PC-3 (cell line): ENCODE results near the gene SARNP.

ENCODE experiments used
- EZH2 ChIP-seq: fragments of 300-600 bp; sonication (generic); IDR thresholded peaks from one replicate; pipeline ENCODE4 v1.6.1; 2017; ENCODE audit warnings: antibody characterized with exemption, mild to moderate bottlenecking, low read length; ENCODE audit not compliant: unreplicated experiment
- EZH2phosphoT487 ChIP-seq: fragments of 300-600 bp; sonication (generic); IDR thresholded peaks from 2 replicates; pipeline ENCODE4 v1.6.1; 2018; ENCODE audit warnings: mild to moderate bottlenecking, antibody characterized with exemption, low read length, borderline replicate concordance
- TF ChIP-seq, protein P1 (sequence below): fragments of 300-600 bp; sonication (generic); conservative IDR thresholded peaks from 2 replicates; pipeline ENCODE4 v1.5.1; 2017; ENCODE audit warnings: antibody characterized with exemption, low read depth, mild to moderate bottlenecking, low read length

DNA sequence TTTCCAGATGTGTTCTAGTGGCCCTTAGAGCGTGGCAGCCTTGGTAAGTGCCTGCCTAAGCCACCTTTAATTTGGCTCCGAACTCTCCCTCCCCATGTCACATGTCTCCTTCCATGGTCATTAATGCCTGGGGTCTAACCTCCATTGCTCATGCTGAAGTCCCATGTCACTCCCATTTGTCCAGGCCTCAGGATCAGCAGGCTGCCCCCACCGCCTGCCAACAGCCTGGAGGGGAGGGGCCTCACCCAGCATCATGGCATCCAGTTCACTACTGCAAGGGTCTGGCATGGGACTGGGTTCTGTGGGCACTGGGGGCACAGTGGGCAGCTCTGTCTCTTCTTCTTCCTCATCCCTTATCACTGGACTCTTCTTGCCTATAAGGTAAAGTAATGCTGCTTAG lies 20.8 kb upstream of the SARNP start:
- TF ChIP-seq, protein P1, sequence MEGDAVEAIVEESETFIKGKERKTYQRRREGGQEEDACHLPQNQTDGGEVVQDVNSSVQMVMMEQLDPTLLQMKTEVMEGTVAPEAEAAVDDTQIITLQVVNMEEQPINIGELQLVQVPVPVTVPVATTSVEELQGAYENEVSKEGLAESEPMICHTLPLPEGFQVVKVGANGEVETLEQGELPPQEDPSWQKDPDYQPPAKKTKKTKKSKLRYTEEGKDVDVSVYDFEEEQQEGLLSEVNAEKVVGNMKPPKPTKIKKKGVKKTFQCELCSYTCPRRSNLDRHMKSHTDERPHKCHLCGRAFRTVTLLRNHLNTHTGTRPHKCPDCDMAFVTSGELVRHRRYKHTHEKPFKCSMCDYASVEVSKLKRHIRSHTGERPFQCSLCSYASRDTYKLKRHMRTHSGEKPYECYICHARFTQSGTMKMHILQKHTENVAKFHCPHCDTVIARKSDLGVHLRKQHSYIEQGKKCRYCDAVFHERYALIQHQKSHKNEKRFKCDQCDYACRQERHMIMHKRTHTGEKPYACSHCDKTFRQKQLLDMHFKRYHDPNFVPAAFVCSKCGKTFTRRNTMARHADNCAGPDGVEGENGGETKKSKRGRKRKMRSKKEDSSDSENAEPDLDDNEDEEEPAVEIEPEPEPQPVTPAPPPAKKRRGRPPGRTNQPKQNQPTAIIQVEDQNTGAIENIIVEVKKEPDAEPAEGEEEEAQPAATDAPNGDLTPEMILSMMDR, result no peak
- TF ChIP-seq EZH2 (no peak), EZH2phosphoT487 (no peak)
